GM12878 (cell line): ENCODE measurements around the gene KCNJ14. TPM values are rescaled to one million over a fixed set of nuclear protein-coding genes. Genes with fewer than 3 reads are reported as not detected.

ENCODE experiments used
- CBFB ChIP-seq: IDR thresholded peaks from 2 replicates; pipeline ENCODE4 v1.6.1; 2016; ENCODE audit warnings: antibody characterized with exemption, low read depth
- CEBPB ChIP-seq, 2 experiments: fragments of 150-350 bp in 1 of 2; IDR thresholded peaks; 2 replicates each; pipeline ENCODE4 v1.6.1; 2012 to 2014; ENCODE audit warnings: low read depth in 2 of 2, low read length in 2 of 2, borderline replicate concordance in 1 of 2, inconsistent platforms in 1 of 2
- IKZF2 ChIP-seq, 2 experiments: fragments of 450-650 bp; IDR thresholded peaks; 2 replicates each; pipeline ENCODE4 v1.6.1; 2017; ENCODE audit warnings: mild to moderate bottlenecking in 2 of 2, moderate library complexity in 2 of 2
- KDM1A ChIP-seq: fragments of 200-600 bp; sonication (generic); IDR thresholded peaks from 2 replicates; pipeline ENCODE4 v1.6.1; 2016; ENCODE audit warnings: borderline replicate concordance
- MTA2 ChIP-seq: fragments of 450-650 bp; IDR thresholded peaks from 2 replicates; pipeline ENCODE4 v1.6.1; 2016; ENCODE audit warnings: low read depth, mild to moderate bottlenecking, moderate library complexity
- POLR2A ChIP-seq: IDR thresholded peaks from 2 replicates; pipeline ENCODE4 v1.6.1; 2011; ENCODE audit warnings: low read depth, mild to moderate bottlenecking, low read length
- POLR2AphosphoS2 ChIP-seq: IDR thresholded peaks from 2 replicates; pipeline ENCODE4 v1.6.1; 2011; ENCODE audit warnings: low read depth, mild to moderate bottlenecking, low read length, improper control_type of control experiment, moderate library complexity
- RBBP5 ChIP-seq: fragments of 200-600 bp; sonication (generic); conservative IDR thresholded peaks from 2 replicates; pipeline ENCODE4 v1.6.1; 2016
- RCOR1 ChIP-seq: conservative IDR thresholded peaks from 2 replicates; pipeline ENCODE4 v1.6.1; 2012; ENCODE audit warnings: low read depth, low read length, improper control_type of control experiment
- SMAD1 ChIP-seq: fragments of 450-650 bp; IDR thresholded peaks from 2 replicates; pipeline ENCODE4 v1.6.1; 2018; ENCODE audit warnings: mild to moderate bottlenecking, low read depth; ENCODE audit not compliant: partially characterized antibody
- SPI1 ChIP-seq: IDR thresholded peaks from 2 replicates; pipeline ENCODE4 v1.6.1; 2011; ENCODE audit warnings: low read depth, mild to moderate bottlenecking, low read length, moderate library complexity, borderline replicate concordance; ENCODE audit not compliant: insufficient read depth
- STAT3 ChIP-seq: IDR thresholded peaks from 2 replicates; pipeline ENCODE4 v1.6.1; 2011; ENCODE audit warnings: low read depth, low read length, improper control_type of control experiment
- TCF12 ChIP-seq: IDR thresholded peaks from 2 replicates; pipeline ENCODE4 v1.6.1; 2011; ENCODE audit warnings: low read depth, mild to moderate bottlenecking, low read length
- ZNF384 ChIP-seq: IDR thresholded peaks from 2 replicates; pipeline ENCODE4 v1.6.1; 2012; ENCODE audit warnings: low read depth, mild to moderate bottlenecking, low read length, improper control_type of control experiment, borderline replicate concordance
- polyA plus RNA-seq, 11 experiments: library from polyadenylated mRNA; depleted of rRNA in 4 of 11; unstranded in 6 of 11; stranded (reverse) in 5 of 11; fragments of >200 nt; fragmentation: Nextera tagmentation in 4 of 11; fragmentation: Illumina TruSeq in 1 of 11; extraction: Ambion mirVana in 4 of 11; extraction: Trizol in 1 of 11; gene quantifications; 1 replicate in 1 of 11; 2 replicates in 10 of 11; pipeline versions ENCODE4 v1.2.1 to v1.2.3, GENCODE V29; 2011 to 2016; ENCODE audit warnings: inconsistent platforms in 2 of 11, missing spikeins in 2 of 11, low read depth in 1 of 11
- total RNA-seq, 4 experiments: library from RNA; depleted of rRNA in 3 of 4; stranded (reverse); fragments of >200 nt in 3 of 4; fragmentation: Illumina TruSeq in 1 of 4; extraction: Trizol in 1 of 4; gene quantifications; 2 replicates each; pipeline versions ENCODE4 v1.2.1 to v1.2.3, GENCODE V29; 2013 to 2021
- TF ChIP-seq, protein P1 (sequence below): IDR thresholded peaks from 2 replicates; pipeline ENCODE4 v1.6.1; 2011; ENCODE audit warnings: low read depth, mild to moderate bottlenecking, low read length, moderate library complexity, borderline replicate concordance; ENCODE audit errors: extremely low read depth
- TF ChIP-seq, protein P2 (sequence below): IDR thresholded peaks from 2 replicates; pipeline ENCODE4 v1.6.1; 2011; ENCODE audit warnings: low read depth, low read length, improper control_type of control experiment, borderline replicate concordance
- TF ChIP-seq, protein P3 (sequence below): fragments of 450-650 bp; IDR thresholded peaks from 2 replicates; pipeline ENCODE4 v1.6.1; 2017; ENCODE audit warnings: borderline replicate concordance
- TF ChIP-seq, protein P4 (sequence below): fragments of 450-650 bp; formaldehyde crosslinking; IDR thresholded peaks from 2 replicates; pipeline ENCODE4 v1.4.0; 2020; ENCODE audit warnings: mild to moderate bottlenecking, moderate library complexity
- TF ChIP-seq, protein P5 (sequence below): fragments of 450-650 bp; IDR thresholded peaks from 2 replicates; pipeline ENCODE4 v1.6.1; 2017; ENCODE audit warnings: mild to moderate bottlenecking, moderate library complexity

KCNJ14 gene
- total and polyA plus RNA-seq, 10 of the 15 experiments (the other 5 are each of a cell fraction or from before 2014, with no cell fraction given), result 0.24 to 1.4 (median 0.42) TPM

DNA sequence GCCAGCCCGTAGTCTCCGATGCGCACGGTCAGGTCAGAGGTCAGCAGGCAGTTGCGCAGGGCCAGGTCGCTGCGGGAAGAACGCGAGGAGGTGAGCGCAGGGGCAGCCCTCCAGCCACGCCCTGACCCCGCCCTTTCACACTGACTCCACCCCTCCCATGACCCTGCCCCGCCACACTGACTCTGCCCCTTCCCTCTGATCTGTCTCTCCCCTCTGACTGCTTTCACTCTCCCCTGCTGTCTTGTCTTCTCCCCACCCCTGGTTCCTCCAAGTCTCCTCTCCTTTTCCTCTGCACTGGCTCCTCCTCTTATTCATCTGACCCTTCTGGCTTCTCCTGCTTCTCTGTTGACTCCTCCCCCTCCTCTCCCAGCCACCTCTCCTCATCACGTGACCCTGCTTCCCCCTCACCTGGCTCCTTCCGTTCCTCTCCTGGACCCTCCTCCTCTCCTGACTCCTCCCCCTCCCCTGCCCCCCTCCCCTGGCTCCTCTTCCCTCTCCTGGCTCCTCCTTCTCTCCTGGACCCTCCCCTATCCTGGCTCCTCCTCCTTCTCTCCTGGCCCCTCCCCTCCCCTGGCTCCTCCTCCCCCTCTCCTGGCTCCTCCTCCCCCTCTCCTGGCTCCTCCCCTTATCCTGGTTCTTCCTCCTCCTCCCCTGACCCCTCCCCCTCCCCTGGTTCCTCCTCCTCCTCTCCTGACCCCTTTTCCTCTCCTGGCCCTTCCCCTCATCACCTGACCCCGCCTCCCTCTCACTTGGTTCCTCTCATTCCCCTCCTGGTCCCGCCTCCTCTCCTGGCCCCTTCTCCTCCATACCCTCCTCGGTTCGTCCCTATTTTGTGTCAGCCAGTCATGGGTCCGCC lies 46.3 kb downstream of the KCNJ14 start (continued):
- TF ChIP-seq MTA2 (no peak), CBFB (no peak), POLR2A (no peak), SMAD1 (no peak), RBBP5 (no peak), STAT3 (no peak), POLR2AphosphoS2 (no peak), RCOR1 (no peak), KDM1A (no peak), ZNF384 (no peak), SPI1 (no peak), IKZF2 (IDR thresholded peaks at IDR 0.05) (0 out of 4 replicates have a peak, but pooled peaks of 1 of the 2 experiments have one; percentile 20), TCF12 (no peak), CEBPB (IDR thresholded peaks at IDR 0.05; ENCODE audit: borderline replicate concordance in 1 of 2, low read depth in 2 of 2, low read length in 2 of 2) (no peak)
- TF ChIP-seq, protein P1, sequence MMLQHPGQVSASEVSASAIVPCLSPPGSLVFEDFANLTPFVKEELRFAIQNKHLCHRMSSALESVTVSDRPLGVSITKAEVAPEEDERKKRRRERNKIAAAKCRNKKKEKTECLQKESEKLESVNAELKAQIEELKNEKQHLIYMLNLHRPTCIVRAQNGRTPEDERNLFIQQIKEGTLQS, result peak; percentile 40; the same call in 1 of the 2 replicates
- TF ChIP-seq, protein P2, sequence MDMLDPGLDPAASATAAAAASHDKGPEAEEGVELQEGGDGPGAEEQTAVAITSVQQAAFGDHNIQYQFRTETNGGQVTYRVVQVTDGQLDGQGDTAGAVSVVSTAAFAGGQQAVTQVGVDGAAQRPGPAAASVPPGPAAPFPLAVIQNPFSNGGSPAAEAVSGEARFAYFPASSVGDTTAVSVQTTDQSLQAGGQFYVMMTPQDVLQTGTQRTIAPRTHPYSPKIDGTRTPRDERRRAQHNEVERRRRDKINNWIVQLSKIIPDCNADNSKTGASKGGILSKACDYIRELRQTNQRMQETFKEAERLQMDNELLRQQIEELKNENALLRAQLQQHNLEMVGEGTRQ, result peak; percentile 47; the same call in 1 of the 2 replicates
- TF ChIP-seq, protein P3, sequence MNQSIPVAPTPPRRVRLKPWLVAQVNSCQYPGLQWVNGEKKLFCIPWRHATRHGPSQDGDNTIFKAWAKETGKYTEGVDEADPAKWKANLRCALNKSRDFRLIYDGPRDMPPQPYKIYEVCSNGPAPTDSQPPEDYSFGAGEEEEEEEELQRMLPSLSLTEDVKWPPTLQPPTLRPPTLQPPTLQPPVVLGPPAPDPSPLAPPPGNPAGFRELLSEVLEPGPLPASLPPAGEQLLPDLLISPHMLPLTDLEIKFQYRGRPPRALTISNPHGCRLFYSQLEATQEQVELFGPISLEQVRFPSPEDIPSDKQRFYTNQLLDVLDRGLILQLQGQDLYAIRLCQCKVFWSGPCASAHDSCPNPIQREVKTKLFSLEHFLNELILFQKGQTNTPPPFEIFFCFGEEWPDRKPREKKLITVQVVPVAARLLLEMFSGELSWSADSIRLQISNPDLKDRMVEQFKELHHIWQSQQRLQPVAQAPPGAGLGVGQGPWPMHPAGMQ, result no peak
- TF ChIP-seq, protein P4, sequence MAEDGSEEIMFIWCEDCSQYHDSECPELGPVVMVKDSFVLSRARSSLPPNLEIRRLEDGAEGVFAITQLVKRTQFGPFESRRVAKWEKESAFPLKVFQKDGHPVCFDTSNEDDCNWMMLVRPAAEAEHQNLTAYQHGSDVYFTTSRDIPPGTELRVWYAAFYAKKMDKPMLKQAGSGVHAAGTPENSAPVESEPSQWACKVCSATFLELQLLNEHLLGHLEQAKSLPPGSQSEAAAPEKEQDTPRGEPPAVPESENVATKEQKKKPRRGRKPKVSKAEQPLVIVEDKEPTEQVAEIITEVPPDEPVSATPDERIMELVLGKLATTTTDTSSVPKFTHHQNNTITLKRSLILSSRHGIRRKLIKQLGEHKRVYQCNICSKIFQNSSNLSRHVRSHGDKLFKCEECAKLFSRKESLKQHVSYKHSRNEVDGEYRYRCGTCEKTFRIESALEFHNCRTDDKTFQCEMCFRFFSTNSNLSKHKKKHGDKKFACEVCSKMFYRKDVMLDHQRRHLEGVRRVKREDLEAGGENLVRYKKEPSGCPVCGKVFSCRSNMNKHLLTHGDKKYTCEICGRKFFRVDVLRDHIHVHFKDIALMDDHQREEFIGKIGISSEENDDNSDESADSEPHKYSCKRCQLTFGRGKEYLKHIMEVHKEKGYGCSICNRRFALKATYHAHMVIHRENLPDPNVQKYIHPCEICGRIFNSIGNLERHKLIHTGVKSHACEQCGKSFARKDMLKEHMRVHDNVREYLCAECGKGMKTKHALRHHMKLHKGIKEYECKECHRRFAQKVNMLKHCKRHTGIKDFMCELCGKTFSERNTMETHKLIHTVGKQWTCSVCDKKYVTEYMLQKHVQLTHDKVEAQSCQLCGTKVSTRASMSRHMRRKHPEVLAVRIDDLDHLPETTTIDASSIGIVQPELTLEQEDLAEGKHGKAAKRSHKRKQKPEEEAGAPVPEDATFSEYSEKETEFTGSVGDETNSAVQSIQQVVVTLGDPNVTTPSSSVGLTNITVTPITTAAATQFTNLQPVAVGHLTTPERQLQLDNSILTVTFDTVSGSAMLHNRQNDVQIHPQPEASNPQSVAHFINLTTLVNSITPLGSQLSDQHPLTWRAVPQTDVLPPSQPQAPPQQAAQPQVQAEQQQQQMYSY, result no peak
- TF ChIP-seq, protein P5, sequence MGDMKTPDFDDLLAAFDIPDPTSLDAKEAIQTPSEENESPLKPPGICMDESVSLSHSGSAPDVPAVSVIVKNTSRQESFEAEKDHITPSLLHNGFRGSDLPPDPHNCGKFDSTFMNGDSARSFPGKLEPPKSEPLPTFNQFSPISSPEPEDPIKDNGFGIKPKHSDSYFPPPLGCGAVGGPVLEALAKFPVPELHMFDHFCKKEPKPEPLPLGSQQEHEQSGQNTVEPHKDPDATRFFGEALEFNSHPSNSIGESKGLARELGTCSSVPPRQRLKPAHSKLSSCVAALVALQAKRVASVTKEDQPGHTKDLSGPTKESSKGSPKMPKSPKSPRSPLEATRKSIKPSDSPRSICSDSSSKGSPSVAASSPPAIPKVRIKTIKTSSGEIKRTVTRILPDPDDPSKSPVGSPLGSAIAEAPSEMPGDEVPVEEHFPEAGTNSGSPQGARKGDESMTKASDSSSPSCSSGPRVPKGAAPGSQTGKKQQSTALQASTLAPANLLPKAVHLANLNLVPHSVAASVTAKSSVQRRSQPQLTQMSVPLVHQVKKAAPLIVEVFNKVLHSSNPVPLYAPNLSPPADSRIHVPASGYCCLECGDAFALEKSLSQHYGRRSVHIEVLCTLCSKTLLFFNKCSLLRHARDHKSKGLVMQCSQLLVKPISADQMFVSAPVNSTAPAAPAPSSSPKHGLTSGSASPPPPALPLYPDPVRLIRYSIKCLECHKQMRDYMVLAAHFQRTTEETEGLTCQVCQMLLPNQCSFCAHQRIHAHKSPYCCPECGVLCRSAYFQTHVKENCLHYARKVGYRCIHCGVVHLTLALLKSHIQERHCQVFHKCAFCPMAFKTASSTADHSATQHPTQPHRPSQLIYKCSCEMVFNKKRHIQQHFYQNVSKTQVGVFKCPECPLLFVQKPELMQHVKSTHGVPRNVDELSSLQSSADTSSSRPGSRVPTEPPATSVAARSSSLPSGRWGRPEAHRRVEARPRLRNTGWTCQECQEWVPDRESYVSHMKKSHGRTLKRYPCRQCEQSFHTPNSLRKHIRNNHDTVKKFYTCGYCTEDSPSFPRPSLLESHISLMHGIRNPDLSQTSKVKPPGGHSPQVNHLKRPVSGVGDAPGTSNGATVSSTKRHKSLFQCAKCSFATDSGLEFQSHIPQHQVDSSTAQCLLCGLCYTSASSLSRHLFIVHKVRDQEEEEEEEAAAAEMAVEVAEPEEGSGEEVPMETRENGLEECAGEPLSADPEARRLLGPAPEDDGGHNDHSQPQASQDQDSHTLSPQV, result no peak
